Panc1 (cell line): ENCODE measurements around the gene LHX3. TPM values are rescaled to one million over a fixed set of nuclear protein-coding genes. Genes with fewer than 3 reads are reported as not detected.
A peak's percentile ranks its signal among the peaks of the same experiment; 100 is the strongest.

ENCODE experiments used
- ATAC-seq: fragments of 200-7000 bp; cut with Tn5 transposase; 2 replicates; pipeline ENCODE4 v1.9.1; 2020; ENCODE audit warnings: mild to moderate bottlenecking, moderate library complexity
- BruUV-seq: library from RNA; stranded (reverse); fragments of 400-500 nt; replicated peaks from 2 replicates; lab custom pipeline; 2021; lab: Mats Ljungman, UMichigan
- CTCF ChIA-PET: fragments of 300-600 bp; sonication (Branson Sonifier 250); formaldehyde crosslinking; loops from one replicate; lab custom pipeline; 2022; ENCODE audit warnings: antibody characterized with exemption; lab: Charles Lee
- POLR2A ChIA-PET: fragments of 300-600 bp; sonication (Branson Sonifier 250); formaldehyde crosslinking; loops from one replicate; lab custom pipeline; 2022; ENCODE audit warnings: antibody characterized with exemption; lab: Charles Lee
- DNase-seq: peaks from one replicate; pipeline ENCODE4 v3.0.0-alpha.2; 2010; ENCODE audit warnings: low read depth, low spot score
- H3K27ac ChIP-seq: 2 replicates; pipeline ENCODE4 v1.5.1; 2011; ENCODE audit warnings: mild to moderate bottlenecking, low read length, inconsistent platforms
- H3K27me3 ChIP-seq: fragments of 200-500 bp; sonication (Bioruptor generic); 2 replicates; pipeline ENCODE4 v1.6.0; 2014; ENCODE audit warnings: low read length, inconsistent platforms; ENCODE audit not compliant: control insufficient read depth, insufficient read depth
- H3K36me3 ChIP-seq: fragments of 200-500 bp; sonication (Bioruptor generic); 2 replicates; pipeline ENCODE4 v1.5.1; 2014; ENCODE audit warnings: inconsistent platforms, mild to moderate bottlenecking, low read length, moderate library complexity; ENCODE audit not compliant: control insufficient read depth, insufficient read depth
- H3K4me1 ChIP-seq: 2 replicates; pipeline ENCODE4 v1.5.1; 2011; ENCODE audit warnings: inconsistent platforms, mild to moderate bottlenecking, low read length, moderate library complexity; ENCODE audit not compliant: control insufficient read depth, insufficient read depth
- H3K4me3 ChIP-seq, 2 experiments: 2 replicates each; pipeline ENCODE4 v1.5.1; 2011 to 2012; ENCODE audit warnings: low read depth in 2 of 2, low read length in 2 of 2, mild to moderate bottlenecking in 2 of 2, inconsistent platforms in 1 of 2, moderate library complexity in 1 of 2
- H3K9me3 ChIP-seq: fragments of 200-500 bp; sonication (Bioruptor generic); 2 replicates; pipeline ENCODE4 v1.5.1; 2014; ENCODE audit warnings: low read depth, mild to moderate bottlenecking, inconsistent platforms, low read length, moderate library complexity; ENCODE audit not compliant: control insufficient read depth, insufficient read depth
- POLR2AphosphoS5 ChIP-seq: IDR thresholded peaks from 2 replicates; pipeline ENCODE4 v1.6.1; 2012; ENCODE audit warnings: mild to moderate bottlenecking, low read depth, low read length, moderate library complexity
- SIN3A ChIP-seq: IDR thresholded peaks from 2 replicates; pipeline ENCODE4 v1.6.1; 2012; ENCODE audit warnings: low read depth, mild to moderate bottlenecking, low read length, moderate library complexity, borderline replicate concordance; ENCODE audit not compliant: insufficient read depth
- TCF7L2 ChIP-seq: IDR thresholded peaks from 2 replicates; pipeline ENCODE4 v1.6.1; 2011; ENCODE audit warnings: mild to moderate bottlenecking, low read depth, low read length, inconsistent platforms
- in situ Hi-C: cut with HindIII; loops from 2 replicates; pipeline ENCODE4 v1.10.0; 2016; ENCODE audit warnings: low sequenced_read_pairs, low pct_unique_long_range_greater_than_20kb
- intact Hi-C: fragments of 100-400 bp; cut with micrococcal nuclease; formaldehyde crosslinking; loops from one replicate; pipeline ENCODE4 v1.10.0; 2022; ENCODE audit not compliant: unreplicated experiment
- total RNA-seq: library from RNA; stranded (reverse); gene quantifications from one replicate; pipeline ENCODE4 v1.2.1, GENCODE V29; 2021; ENCODE audit not compliant: unreplicated experiment
- TF ChIP-seq, protein P1 (sequence below), 2 experiments: IDR thresholded peaks; 2 replicates each; pipeline ENCODE4 v1.6.1; 2011 to 2012; ENCODE audit warnings: low read depth in 2 of 2, control low read depth in 1 of 2, low read length in 1 of 2, mild to moderate bottlenecking in 1 of 2, moderate library complexity in 1 of 2; ENCODE audit not compliant: insufficient read depth in 1 of 2
- TF ChIP-seq, protein P2 (sequence below): fragments of 450-650 bp; IDR thresholded peaks from 2 replicates; pipeline ENCODE4 v1.5.1; 2017; ENCODE audit warnings: mild to moderate bottlenecking

Gene LHX3
- total RNA-seq, 1 experiment from 2014 or later: 0.13 TPM

DNA sequence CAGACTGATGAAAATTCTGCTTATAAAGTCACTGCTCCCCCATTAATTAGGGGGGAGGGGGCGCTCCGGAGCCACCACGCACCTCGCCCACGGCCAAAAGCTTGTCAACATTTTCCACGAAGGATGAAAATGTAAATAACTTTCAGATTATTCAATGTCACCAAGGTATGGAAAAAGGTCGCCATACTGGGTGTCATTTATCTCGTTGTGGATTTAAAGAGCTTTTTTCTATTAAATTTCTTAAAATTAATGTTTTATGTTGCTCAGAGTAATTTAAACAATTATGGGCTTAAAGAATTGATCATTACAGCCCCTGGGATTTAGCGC is 13.0 kb downstream of the LHX3 start:
- POLR2A ChIA-PET: interaction anchor here (0.6 kb wide), 1 partner anchor 442 kb away, joined by 5 read pairs; no protein-coding TSS in a partner anchor
- intact Hi-C loops (no loop called here), in situ Hi-C loops (no loop called here)
- no peak for DNase-seq
- no peaks in the 10 kb centered on the region for H3K9me3 ChIP-seq
- CTCF ChIA-PET: no interaction called here
- BruUV-seq: no TSS peak
- no peaks in the 10 kb centered on the region for H3K36me3 ChIP-seq
- TF ChIP-seq, protein P1, sequence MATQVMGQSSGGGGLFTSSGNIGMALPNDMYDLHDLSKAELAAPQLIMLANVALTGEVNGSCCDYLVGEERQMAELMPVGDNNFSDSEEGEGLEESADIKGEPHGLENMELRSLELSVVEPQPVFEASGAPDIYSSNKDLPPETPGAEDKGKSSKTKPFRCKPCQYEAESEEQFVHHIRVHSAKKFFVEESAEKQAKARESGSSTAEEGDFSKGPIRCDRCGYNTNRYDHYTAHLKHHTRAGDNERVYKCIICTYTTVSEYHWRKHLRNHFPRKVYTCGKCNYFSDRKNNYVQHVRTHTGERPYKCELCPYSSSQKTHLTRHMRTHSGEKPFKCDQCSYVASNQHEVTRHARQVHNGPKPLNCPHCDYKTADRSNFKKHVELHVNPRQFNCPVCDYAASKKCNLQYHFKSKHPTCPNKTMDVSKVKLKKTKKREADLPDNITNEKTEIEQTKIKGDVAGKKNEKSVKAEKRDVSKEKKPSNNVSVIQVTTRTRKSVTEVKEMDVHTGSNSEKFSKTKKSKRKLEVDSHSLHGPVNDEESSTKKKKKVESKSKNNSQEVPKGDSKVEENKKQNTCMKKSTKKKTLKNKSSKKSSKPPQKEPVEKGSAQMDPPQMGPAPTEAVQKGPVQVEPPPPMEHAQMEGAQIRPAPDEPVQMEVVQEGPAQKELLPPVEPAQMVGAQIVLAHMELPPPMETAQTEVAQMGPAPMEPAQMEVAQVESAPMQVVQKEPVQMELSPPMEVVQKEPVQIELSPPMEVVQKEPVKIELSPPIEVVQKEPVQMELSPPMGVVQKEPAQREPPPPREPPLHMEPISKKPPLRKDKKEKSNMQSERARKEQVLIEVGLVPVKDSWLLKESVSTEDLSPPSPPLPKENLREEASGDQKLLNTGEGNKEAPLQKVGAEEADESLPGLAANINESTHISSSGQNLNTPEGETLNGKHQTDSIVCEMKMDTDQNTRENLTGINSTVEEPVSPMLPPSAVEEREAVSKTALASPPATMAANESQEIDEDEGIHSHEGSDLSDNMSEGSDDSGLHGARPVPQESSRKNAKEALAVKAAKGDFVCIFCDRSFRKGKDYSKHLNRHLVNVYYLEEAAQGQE (IDR thresholded peaks at IDR 0.05; ENCODE audit: insufficient read depth in 1 of 2, low read depth in 2 of 2, low read length in 1 of 2): no peak
- TF ChIP-seq TCF7L2 (no peak), POLR2AphosphoS5 (no peak), SIN3A (no peak)
- TF ChIP-seq, protein P2, sequence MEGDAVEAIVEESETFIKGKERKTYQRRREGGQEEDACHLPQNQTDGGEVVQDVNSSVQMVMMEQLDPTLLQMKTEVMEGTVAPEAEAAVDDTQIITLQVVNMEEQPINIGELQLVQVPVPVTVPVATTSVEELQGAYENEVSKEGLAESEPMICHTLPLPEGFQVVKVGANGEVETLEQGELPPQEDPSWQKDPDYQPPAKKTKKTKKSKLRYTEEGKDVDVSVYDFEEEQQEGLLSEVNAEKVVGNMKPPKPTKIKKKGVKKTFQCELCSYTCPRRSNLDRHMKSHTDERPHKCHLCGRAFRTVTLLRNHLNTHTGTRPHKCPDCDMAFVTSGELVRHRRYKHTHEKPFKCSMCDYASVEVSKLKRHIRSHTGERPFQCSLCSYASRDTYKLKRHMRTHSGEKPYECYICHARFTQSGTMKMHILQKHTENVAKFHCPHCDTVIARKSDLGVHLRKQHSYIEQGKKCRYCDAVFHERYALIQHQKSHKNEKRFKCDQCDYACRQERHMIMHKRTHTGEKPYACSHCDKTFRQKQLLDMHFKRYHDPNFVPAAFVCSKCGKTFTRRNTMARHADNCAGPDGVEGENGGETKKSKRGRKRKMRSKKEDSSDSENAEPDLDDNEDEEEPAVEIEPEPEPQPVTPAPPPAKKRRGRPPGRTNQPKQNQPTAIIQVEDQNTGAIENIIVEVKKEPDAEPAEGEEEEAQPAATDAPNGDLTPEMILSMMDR: no peak
- H3K4me3 ChIP-seq: no peak overlapping the region
- peaks cover 2% of the 10 kb centered on the region for H3K4me1 ChIP-seq
- no peaks in the 10 kb centered on the region; the same call in 1 of the 2 replicates for H3K27me3 ChIP-seq
- no peak for ATAC-seq
- peak overlapping the region; percentile 34; the same call in 1 of the 2 replicates for H3K27ac ChIP-seq

DNA sequence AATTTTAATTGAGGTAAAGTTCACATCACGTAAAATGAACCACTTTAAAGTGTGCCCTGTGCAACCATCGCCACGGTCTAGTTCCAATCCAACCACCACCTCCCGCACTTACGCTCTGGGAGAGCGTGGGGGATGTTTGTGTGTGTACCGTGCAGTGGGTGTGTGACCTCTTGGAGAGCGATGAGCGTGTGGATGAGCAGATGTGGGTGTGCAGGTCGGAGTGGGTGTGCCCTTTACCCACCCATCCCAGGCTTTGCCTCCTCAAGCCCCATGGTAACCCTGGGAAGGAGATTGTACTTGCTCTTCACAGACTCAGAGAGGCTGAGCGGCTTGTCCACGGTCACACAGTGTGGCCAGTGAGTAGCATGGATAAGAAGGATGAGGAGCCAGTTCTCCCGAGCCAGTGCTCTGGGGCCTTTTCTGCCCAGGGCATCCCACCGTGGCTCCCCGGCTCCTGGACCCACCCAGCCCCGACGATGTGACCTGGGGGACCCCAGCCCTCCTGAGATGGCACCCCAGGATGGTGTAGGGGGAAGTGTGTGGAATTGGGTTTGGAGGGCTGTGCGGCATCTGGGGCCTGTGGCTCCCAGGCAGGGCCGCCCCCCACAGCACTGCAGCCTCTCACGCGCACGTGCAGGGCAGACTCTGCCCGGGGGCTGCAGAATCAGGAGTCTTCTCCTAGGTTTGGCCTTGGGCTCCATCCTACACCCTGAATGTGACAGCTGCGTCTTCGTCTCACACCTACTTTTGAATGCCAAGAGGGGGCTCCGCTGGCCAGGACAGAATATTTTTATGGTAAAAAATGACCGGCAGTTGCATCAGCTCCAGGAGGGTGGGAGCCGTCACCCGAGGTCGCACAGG is 13.6 kb downstream of the LHX3 start:
- Histone ChIP-seq H3K4me3 (no peak overlapping the region), H3K27me3 (no peaks in the 10 kb centered on the region; the same call in 1 of the 2 replicates), H3K9me3 (no peaks in the 10 kb centered on the region), H3K36me3 (no peaks in the 10 kb centered on the region), H3K4me1 (peaks cover 2% of the 10 kb centered on the region), H3K27ac (peak overlapping the region; percentile 34; the same call in 1 of the 2 replicates)
- ChIA-PET POLR2A (no interaction called here), CTCF (no interaction called here)
- in situ Hi-C loops: no loop called here
- BruUV-seq: no TSS peak
- ATAC-seq (no peak), DNase-seq (no peak)
- TF ChIP-seq POLR2AphosphoS5: no peak
- no peak for TF ChIP-seq TCF7L2
- TF ChIP-seq, protein P2: no peak
- intact Hi-C loops: no loop called here
